KOPT-K1 (cell line): Measurements from ENCODE around the gene SPINK5.

ENCODE experiments used
- H3K27ac ChIP-seq: fragments of 200-600 bp; sonication (generic); 2 replicates; pipeline ENCODE4 v1.5.1; 2016; ENCODE audit warnings: antibody characterized with exemption, mild to moderate bottlenecking, low read depth, low read length; ENCODE audit not compliant: poor library complexity, severe bottlenecking
- H3K36me3 ChIP-seq: fragments of 200-600 bp; sonication (generic); 2 replicates; pipeline ENCODE4 v1.5.1; 2017; ENCODE audit warnings: antibody characterized with exemption, mild to moderate bottlenecking, low read length, moderate library complexity; ENCODE audit not compliant: insufficient read depth
- H3K9me3 ChIP-seq: fragments of 200-600 bp; sonication (generic); 2 replicates; pipeline ENCODE4 v1.5.1; 2017; ENCODE audit warnings: antibody characterized with exemption, low read length, mild to moderate bottlenecking; ENCODE audit not compliant: insufficient read depth, poor library complexity, severe bottlenecking

The SPINK5 gene

DNA sequence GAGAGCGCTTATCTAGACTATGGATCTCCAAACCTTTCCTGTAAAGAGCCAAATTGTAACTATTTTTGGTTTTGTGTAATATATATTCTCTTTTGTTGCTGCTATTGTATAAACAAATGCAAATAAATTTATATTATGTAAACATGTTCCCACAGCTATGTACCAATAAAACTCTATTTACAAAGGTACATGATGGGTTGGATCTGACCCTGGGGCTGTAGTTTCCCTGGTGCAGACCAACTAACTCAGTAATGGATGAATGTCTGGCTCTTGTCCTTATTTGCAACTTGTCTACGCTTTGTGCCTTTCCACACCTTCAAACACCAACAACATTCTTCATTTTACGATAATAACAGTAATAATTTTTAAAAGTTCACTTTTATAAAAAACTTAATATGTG, 77.1 kb downstream of the SPINK5 start:
- H3K27ac ChIP-seq = no peak overlapping the region
- no peaks in the 10 kb centered on the region for H3K36me3 ChIP-seq
- H3K9me3 ChIP-seq = no peaks in the 10 kb centered on the region

DNA sequence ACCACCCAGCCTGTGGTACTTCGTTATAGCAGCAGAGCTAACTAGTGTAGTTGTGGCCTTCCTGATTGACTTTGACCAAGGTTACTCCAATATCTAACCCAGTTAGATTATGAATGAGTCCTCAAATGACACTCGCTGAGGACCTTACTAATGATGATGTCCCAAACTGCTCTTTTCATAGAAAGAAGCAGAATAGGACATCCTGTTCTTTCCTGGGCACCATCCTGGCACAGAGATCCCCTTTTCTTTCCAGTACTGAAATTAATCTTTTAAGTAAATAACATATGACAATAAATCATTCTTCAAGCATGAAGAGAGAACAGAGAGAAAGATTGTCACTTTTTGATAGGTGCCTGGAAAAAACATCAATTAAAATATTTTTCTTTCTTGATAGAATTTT, 77.9 kb downstream of the SPINK5 start:
- H3K36me3 ChIP-seq = no peaks in the 10 kb centered on the region
- H3K27ac ChIP-seq = no peak overlapping the region
- H3K9me3 ChIP-seq = no peaks in the 10 kb centered on the region

DNA sequence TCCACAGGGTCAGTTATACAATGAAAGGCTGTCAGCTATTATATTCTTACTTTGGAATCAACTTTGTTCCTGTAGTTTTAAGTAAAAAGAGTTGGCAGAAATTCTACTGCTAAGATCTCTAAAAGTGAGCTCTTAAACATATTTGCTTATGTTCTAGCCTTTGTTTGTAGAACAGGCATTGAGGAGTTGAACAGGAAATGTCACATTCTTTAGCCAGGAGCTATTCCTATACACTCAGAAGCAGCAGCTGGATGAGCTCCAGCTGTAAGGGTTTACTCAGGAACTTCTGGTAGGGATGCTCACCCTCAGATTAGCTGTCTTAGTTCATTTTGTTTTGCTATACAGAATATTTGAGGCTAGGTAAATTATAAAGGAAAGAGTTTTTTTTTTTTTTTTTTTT, 82.1 kb downstream of the SPINK5 start:
- Histone ChIP-seq H3K27ac (no peak overlapping the region), H3K36me3 (no peaks in the 10 kb centered on the region), H3K9me3 (no peaks in the 10 kb centered on the region)

DNA sequence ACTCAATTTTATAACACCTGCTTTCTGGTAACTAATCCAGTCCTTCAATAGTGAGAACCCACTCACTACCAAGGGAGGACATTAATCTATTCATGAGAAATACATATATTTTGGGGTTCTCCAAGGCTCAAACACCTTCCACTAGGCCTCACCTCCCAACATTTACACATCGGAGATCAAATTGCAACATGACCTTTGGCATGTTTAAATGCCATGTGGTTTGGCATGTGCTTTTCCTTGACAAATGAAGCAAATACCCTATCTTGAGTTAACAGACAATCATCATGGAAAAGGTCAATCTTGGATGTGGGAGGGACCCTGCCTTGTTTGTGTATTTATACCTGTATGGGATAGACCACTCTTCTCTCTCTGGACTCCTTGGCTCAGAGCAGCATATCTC, 82.7 kb downstream of the SPINK5 start:
- Histone ChIP-seq H3K36me3 (no peaks in the 10 kb centered on the region), H3K9me3 (no peaks in the 10 kb centered on the region), H3K27ac (no peak overlapping the region)

DNA sequence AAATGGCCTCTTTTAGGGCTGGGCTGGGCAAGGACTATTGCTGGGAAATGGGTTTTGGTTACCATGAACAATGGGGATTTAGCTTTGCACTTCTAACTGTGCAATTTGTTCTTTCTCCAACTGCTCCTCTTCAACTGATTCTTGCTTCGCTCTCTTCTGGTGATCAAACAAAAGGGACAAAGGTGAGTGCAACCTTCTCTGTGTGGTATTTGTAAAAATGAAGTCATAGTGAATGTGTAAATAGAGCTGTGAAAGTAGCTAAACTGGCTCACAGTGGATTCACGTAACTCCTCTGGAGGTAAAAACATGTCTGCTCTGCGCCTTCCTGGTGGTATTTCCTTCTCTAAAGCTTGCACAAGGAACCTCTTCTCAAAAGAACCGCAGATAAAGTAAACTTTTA, 83.6 kb downstream of the SPINK5 start:
- no peaks in the 10 kb centered on the region for H3K9me3 ChIP-seq
- H3K36me3 ChIP-seq = no peaks in the 10 kb centered on the region
- no peak overlapping the region for H3K27ac ChIP-seq

DNA sequence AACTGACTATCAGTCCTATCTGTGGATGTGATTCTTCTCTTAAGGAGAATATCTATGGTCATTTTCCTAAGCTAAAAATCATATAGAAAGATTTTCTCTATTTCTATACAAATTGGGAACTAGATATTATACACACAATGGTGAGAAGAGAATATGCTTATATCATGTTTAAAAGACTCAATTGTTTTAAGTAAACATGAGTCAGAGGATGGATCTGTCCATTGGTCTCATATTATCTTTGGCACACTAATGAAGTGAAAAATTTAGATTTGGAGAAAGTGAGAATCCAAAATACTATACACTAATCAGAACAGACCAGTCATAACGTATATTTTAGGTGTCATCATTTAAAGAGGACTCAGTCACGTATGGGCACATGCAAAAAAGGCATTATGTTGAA, 88.1 kb downstream of the SPINK5 start:
- Histone ChIP-seq H3K9me3 (no peaks in the 10 kb centered on the region), H3K27ac (no peak overlapping the region), H3K36me3 (no peaks in the 10 kb centered on the region)

DNA sequence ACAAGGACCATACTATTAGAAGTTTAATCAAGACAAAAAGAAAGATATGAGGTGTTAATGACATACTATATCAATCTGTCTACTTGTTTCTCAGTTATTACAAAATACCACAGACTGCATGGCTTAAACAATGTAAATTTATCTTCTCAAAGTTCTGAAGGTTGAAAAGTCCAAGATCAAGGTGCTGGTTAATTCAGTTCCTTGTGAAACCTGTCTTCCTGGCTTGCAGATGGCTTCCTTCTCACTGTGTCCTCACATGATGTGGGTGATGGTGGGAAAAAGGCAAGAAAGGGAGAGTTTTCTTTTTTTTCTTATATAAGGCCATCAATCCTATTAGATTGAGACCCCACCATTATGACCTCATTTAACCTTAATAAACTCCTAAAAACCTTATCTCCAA, 89.0 kb downstream of the SPINK5 start:
- no peaks in the 10 kb centered on the region for H3K9me3 ChIP-seq
- H3K36me3 ChIP-seq = no peaks in the 10 kb centered on the region
- no peak overlapping the region for H3K27ac ChIP-seq

DNA sequence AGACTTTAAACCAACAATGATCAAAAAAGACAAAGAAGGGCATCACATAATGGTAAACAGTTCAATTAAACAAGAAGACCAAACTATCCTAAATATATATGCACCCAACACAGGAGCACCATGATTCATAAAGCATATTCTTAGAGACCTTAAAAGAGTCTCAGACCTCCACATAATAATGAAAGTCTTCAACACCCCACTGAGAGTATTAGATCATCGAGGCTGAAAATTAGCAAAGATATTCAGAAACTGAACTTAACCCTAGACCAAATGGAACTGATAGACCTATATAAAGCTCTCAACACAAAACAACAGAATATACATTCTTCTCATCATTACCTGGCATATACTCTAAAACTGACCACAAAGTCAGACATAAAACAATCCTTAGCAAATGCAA, 92.8 kb downstream of the SPINK5 start:
- Histone ChIP-seq H3K9me3 (no peaks in the 10 kb centered on the region), H3K27ac (no peak overlapping the region), H3K36me3 (no peaks in the 10 kb centered on the region)

DNA sequence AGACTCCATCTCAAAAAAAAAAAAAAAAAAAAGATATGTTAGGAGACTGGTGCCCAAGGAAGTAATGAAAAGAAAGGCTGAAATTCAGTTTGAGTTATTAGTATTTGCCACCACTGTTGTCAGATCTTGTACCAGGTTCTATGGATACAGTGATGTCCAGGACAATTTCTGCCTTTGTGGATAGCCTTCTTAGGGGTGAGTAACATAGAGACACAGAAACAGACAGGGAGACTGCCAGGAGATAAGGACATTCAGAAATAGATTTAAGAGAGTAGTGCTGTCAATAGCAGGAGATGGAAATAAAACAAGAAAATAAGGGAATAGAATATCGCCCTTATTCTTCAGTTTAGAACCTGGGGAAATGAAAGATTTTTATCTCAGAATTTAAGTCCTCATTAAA, 98.3 kb downstream of the SPINK5 start:
- no peaks in the 10 kb centered on the region for H3K9me3 ChIP-seq

DNA sequence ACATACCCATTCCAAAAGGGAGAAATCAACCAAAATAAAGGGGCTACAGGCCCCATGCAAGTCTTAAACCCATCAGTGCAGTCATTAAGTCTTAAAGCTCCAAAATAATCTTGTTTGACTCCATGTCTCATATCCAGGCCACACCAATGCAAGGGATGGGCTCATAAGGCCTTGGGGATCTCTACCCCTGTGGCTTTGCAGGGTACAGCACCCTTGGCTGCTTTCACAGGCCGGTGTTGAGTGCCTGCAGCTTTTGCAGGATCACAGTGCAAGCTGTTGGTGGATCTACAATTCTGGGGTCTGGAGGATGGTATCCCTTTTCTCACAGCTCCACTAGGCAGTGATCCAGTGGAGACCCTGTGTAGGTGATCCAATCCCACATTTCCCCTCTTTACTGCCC, 99.6 kb downstream of the SPINK5 start:
- H3K9me3 ChIP-seq = no peaks in the 10 kb centered on the region
- no peak overlapping the region for H3K27ac ChIP-seq
- H3K36me3 ChIP-seq = no peaks in the 10 kb centered on the region

More for the DNA sequence above, 98.3 kb downstream of the SPINK5 start:
- no peaks in the 10 kb centered on the region for H3K36me3 ChIP-seq
- H3K27ac ChIP-seq = no peak overlapping the region

DNA sequence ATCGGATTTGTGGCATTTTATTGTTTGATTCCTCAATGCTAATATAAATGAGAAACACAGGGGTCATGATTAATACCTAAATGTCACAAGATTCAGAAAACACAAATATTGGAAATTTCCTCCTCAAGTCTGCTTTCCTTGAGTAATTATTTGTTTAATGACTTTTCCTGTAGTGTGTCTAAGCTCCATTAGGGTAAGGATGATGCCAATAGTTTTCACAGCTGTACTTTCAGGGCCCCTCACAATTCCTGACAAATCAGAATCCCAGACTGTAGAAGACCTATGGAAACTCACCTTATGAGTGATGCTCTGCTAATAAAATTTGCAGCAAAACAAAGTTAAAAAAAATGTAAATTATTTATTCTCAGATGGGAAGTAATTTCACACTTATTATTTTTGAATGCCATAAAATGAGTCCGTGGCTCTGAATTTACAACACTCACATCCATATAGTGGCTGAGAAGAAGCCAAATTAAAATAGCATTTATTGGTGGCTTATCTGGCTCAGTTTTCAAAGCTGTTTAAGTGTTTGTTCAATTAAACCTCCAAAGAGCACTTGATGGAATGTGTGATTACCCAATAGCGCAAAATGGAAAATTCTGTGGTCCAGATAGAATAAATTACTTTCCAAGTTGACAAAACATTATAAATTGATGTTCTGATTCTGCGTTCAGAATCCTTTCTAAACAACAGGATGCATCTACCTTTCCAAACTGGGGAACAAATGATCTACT, 102.9 kb downstream of the SPINK5 start:
- H3K9me3 ChIP-seq = no peaks in the 10 kb centered on the region
- no peak overlapping the region for H3K27ac ChIP-seq
- H3K36me3 ChIP-seq = no peaks in the 10 kb centered on the region

DNA sequence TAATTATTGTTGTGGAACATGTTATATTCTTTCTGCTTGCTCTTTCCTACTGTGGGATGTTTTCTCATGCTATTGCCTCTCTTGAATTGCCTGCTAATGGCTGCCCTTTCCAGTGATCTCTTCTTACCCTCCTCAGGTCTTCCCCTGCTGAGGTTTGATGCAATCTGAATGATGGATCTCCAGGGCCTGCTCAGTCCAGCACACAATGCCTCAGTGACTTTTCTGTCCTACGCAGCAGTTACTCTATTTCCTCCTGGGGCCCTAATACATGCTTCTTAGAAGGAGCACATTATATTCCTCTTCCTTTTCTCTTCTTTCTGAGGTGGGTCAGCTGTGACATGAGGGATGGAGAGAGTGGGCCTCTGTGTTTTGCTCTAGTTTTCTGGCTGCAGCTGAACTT, 104.5 kb downstream of the SPINK5 start, which contains the start of gene SPINK14:
SPINK14 (plus strand) TSS at position 301 of the 400 bp plus-strand sequence. CDS start 1,187 bp downstream, outside the sequence.
- Histone ChIP-seq H3K36me3 (no peaks in the 10 kb centered on the region), H3K9me3 (no peaks in the 10 kb centered on the region), H3K27ac (no peak within 1 kb of the TSS)

DNA sequence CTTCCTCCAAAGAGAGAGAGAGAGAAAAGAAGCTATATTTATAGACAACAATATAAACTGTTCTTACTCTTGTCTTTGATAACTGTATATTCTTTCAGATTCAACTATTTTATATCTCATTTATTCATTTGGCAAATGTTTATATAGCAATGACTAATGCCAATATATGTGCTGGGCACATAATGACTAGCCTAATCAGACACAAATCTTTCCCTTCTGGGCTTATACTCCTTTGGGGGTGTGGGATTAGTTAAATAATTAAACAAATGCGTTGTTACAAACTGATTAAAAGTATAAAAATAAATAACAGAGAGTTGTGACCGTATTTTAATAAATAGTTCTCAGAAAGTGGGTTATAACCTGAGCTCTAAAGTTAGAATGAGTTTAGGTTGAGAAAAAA, 108.6 kb downstream of the SPINK5 start:
- H3K36me3 ChIP-seq = no peaks in the 10 kb centered on the region
- no peak overlapping the region for H3K27ac ChIP-seq
- no peaks in the 10 kb centered on the region for H3K9me3 ChIP-seq

DNA sequence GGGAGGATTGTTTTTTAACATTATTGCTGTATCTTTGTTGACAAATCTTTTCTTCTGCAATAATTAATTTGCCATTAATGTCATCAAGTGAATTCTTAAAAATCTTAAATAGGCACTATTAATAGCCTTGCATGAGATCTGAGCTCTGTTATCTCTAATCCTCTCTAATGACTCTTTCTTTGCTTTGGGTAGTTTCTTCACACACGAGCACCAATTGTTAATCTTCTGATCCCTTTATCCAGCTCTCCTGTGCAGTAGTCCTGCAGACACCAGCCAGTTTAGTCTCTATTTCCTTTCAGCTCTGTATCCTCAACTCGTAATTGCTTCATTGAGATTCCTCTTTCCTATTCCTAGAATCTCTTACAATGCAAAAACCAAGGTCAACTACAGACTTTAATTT, 112.7 kb downstream of the SPINK5 start:
- H3K36me3 ChIP-seq = no peaks in the 10 kb centered on the region
- H3K9me3 ChIP-seq = no peaks in the 10 kb centered on the region
- no peak overlapping the region for H3K27ac ChIP-seq

DNA sequence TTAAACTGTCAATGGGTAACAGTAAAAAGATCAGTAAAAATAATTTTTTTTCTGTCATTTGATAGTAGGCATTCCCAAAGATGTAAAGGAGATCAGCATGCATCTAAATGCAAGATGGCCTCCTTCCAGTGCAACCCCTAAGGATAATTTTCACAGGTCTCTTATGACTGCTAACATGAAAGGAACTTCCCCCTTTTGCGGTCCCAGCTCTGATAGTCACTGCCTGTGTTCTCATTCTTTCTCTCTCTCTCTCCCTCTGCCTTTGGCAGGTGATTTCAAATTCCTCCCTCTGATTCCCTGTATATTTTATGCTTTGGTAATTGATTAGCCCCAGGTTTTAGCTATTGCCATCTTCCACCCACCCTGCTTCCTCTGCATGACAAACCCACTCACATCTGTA, 113.4 kb downstream of the SPINK5 start:
- no peak overlapping the region for H3K27ac ChIP-seq
- H3K9me3 ChIP-seq = no peaks in the 10 kb centered on the region
- no peaks in the 10 kb centered on the region for H3K36me3 ChIP-seq

DNA sequence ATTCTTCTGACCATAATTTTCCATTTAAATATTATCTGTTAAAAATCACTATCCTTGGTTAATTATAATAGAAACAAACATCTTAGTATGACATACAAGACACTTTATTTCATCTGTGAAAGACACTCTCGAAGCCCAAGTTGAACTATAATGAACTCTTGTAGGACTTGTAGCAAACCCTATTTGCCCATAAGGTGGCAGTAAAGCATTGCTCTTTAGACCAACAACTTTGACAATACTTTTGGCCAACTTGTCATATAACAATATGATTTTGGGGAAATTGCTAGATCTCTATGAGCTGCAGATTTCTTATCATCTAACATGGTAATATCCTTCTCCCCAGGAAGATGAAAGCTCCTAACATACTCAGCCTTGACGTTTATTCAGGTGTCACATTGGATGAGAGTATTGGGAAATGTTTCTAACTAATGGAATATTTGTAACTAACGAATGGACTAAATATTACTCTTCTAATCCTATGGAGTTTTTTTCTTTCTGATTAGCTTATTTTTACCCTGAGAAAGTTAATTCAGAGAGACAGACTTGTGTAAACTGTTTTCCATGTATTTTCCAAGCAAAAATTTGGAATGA, 115.5 kb downstream of the SPINK5 start:
- no peaks in the 10 kb centered on the region for H3K36me3 ChIP-seq
- no peaks in the 10 kb centered on the region for H3K9me3 ChIP-seq
- no peak overlapping the region for H3K27ac ChIP-seq
